Middle frontal gyrus (tissue), 1 donor: ENCODE results near the gene KRTAP10-6.
"Not testable (repeated sequence)": the region's sequence is repeated elsewhere in the genome, so short reads cannot be mapped to it uniquely, and the experiment has no call there.

Source experiments
- DNase-seq: peaks from one replicate; pipeline ENCODE4 v3.0.0-alpha.2; 2015; ENCODE audit warnings: low spot score; ENCODE audit errors: extremely low spot score

The KRTAP10-6 gene

GRCh38 chr21:44592446-44593311 is at the start of gene KRTAP10-6:
Gene KRTAP10-6 (minus strand): TSS chr21:44592505. CDS start chr21:44592484, 21 bp downstream.
- DNase-seq = no peak

DNA sequence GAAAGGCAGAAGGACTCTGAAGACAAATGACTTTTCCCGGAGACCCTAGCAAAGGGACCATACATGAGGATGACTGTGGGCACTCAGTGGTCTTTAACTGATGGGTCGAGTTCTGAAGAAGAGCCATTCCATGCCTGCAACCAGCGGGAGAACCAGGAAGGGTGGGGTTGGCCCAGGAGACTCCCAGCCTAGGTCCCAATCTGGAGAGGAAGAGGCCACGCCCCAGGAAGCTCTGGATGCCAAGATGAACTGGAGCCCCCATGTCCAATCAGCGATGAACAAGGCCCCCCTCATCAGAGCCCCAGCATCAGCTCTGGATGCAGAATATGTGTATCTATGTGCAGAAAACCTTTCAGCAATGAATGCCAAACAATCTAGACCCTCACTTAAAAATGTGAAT is 48.5 kb upstream of the KRTAP10-6 start:
- DNase-seq = no peak

GRCh38 chr21:44639331-44639655 is 47.0 kb upstream of the KRTAP10-6 start:
- no peak for DNase-seq

- not testable (repeated sequence) for DNase-seq
These were observed 46.4 kb upstream of the KRTAP10-6 start for GRCh38 chr21:44638506-44639330.

DNA sequence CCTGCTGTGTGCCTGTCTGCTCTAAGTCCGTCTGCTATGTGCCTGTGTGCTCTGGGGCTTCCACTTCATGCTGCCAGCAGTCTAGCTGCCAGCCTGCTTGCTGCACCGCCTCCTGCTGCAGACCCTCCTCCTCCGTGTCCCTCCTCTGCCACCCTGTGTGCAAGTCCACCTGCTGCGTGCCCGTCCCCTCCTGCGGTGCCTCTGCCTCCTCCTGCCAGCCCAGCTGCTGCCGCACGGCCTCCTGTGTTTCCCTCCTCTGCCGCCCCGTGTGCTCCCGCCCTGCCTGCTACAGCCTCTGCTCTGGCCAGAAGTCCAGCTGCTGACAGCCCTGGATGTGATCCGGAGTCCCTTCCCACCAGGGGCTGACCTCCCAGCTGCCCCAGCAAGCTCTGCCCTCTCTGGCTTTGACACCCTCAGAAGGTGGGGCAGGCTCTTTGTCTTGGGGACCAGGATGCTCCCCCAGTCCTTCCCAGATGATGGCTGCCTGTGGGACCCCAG is 45.6 kb upstream of the KRTAP10-6 start:
- not testable (repeated sequence) for DNase-seq

GRCh38 chr21:44637018-44637850 is 44.9 kb upstream of the KRTAP10-6 start, which contains the start of gene KRTAP10-10:
Gene KRTAP10-10 (plus strand): TSS chr21:44637356. CDS start chr21:44637418, 62 bp downstream.
- DNase-seq = no peak

- no peak for DNase-seq
These were observed 44.1 kb upstream of the KRTAP10-6 start for GRCh38 chr21:44636209-44637017.

- DNase-seq = no peak
These were observed 39.8 kb upstream of the KRTAP10-6 start for GRCh38 chr21:44632067-44632466.

DNA sequence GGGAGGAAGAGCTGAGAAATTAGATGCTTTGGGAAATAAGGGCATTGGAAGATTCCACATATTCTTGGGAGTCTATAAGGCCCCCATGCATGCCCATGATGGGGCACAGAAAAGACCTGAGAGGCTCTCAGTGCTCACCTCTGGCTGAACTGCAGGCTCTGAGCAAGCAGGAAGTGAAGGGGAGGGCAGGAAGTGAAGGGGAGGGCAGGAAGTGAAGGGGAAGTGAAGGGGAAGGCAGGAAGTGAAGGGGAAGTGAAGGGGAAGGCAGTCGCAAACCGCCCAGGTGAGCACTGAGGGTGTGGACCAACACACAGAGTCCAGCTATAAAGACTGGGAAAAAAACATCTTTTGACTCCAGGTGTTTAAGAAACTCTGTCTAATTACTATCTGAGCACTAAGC is 38.1 kb upstream of the KRTAP10-6 start:
- DNase-seq = no peak

GRCh38 chr21:44628707-44629391 is 36.5 kb upstream of the KRTAP10-6 start:
- DNase-seq = no peak

GRCh38 chr21:44627831-44628233 is 35.5 kb upstream of the KRTAP10-6 start:
- DNase-seq = not testable (repeated sequence)

GRCh38 chr21:44627181-44627822 is 35.0 kb upstream of the KRTAP10-6 start:
- not testable (repeated sequence) for DNase-seq

- no peak for DNase-seq
These were observed 34.4 kb upstream of the KRTAP10-6 start, which contains the start of gene KRTAP10-9 for GRCh38 chr21:44626673-44627143. Gene KRTAP10-9 (plus strand): TSS chr21:44627093. CDS start chr21:44627172, 79 bp downstream.

DNA sequence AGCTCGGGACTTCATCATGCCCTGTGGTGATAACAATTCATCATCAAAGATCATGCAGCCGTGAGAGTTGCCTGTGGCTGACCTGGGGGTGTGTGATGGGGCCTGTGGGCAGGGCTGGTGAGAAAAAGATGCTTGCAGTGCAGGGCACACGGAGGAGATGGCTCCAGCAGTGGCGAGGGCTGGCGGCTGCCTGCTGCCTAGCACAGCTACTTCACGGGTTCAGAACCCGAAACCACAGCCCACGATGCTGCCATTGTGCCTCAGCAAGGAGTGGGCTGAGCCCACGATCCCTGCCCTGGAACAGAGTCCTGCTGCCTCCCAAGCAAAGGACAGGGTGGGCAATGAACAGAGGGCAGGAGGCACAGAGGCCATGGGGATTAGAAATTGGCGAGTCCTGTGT is 34.0 kb upstream of the KRTAP10-6 start:
- no peak for DNase-seq

DNA sequence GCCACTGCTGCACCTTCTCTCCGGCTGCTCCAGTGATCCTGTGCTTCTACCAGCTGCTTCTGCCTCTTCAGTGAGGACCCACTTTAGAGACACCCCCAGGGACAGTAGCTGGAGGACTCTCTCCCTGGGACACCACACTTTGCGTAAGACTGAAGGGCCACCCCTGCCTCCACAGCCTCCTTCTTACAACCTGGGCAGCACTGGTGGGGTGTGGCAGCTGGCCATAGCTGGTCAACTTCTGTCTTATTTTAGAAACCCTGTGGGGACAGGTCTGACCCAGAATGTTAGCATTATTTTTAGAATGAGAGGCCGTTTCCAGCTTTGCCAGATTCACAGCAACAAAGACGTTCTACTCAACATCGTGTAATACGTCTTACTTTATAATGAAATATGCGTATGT is 33.5 kb upstream of the KRTAP10-6 start:
- no peak for DNase-seq

GRCh38 chr21:44623575-44623974 is 31.3 kb upstream of the KRTAP10-6 start:
- DNase-seq = no peak

- no peak for DNase-seq
These were observed 27.6 kb upstream of the KRTAP10-6 start for GRCh38 chr21:44619886-44620285.

- DNase-seq = no peak
These were observed 26.6 kb upstream of the KRTAP10-6 start for GRCh38 chr21:44618909-44619308.

DNA sequence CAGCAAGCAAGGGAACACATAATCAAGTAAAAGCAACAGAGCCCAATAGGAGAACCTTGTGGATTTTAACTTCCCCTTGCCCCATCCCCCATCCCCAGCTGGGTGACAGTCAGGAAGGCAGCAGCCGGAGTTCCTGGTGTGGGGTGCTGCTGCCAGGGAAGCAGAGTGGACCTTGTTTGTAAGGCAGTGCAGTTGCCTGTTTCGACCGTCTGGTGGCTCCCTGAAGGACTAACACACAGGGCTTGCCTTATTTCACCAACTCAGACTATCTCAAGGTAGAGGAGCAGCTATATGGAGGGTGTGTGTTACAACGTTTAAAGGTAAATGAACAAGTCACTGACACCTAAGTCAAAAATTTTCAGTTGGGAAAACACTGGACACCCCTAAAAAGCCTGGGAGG is 26.2 kb upstream of the KRTAP10-6 start:
- no peak for DNase-seq
